GM19351 (cell line): ENCODE measurements around the gene ZNF761.

Experiments
- ATAC-seq: cut with Tn5 transposase; IDR thresholded peaks from one replicate; pipeline ENCODE4 v1.9.1; 2021; ENCODE audit warnings: mild to moderate bottlenecking, moderate library complexity; ENCODE audit not compliant: unreplicated experiment

The ZNF761 gene

GRCh38 chr19:53506728-53507127 is 74.9 kb downstream of the ZNF761 start:
- ATAC-seq: no peak
